Anterior cingulate cortex (tissue), 58 donors: ENCODE data around the gene ZPR1.
"Not testable (repeated sequence)": the region's sequence is repeated elsewhere in the genome, so short reads cannot be mapped to it uniquely, and the experiment has no call there.

Experiments used
- DNase-seq, 58 donors: peaks; one replicate each; lab custom pipeline; 2025; lab: John Stamatoyannopoulos, UW

ZPR1 gene

DNA sequence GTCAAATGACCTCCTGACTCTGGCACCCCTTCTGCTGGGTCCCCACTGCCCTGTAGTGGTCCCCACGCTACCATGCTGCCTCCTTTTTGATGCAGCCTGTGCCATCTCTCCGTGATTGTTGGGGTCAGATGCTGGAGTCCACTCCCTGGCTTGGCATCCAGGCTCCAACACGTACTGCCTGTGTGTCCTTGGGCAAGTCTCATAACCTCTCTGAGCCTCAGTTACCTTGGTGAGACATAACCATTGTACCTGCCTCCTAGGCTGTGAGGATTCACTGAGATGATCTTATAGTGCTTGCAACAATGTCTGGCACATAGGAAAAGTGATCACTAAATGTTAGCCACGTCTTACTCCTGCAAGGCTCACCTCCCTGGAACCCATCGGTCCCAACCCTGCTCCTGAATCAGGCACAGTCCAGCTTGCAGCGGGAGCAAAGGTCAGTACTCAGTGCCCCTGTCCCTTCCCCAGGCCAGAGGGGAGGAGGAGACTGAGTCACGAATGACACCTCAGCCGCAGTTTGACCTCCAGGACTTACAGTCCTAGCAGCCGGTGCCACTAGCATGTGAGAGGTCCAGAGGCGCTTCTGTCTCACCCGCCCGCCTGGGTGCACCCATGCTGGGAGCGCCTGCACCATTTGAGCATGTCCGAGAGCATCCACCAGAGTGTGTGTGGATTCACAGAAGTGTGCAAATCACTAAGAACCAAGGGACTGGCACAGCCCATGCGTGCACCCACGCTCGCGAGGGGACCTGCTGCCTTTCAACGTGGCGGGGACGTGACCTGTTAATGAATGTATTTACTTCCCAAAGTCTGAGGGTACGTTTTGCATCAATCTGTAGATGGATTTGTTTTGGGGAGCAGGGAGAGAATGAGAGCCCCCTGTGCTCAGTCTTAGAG is 38.3 kb upstream of the ZPR1 start:
- no peak for DNase-seq

DNA sequence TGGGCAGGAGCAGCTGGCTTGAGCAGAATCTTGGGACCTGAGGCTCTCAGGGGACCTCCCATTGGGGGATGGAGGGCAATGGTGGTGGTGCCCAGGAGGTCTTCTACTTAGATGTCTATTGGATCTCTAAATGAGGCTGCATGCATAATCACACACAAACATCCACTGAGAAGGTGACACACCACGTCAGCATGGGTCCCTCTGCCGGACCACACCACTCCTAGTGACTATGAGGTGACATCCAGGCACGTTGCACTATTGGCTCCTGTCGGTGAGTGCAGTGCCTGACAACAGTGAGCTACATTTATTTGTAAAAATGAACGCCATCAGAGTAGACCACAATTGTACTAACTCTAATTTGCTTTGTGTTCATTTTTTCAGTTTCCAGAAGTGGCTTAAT is 37.6 kb upstream of the ZPR1 start:
- no peak for DNase-seq

DNA sequence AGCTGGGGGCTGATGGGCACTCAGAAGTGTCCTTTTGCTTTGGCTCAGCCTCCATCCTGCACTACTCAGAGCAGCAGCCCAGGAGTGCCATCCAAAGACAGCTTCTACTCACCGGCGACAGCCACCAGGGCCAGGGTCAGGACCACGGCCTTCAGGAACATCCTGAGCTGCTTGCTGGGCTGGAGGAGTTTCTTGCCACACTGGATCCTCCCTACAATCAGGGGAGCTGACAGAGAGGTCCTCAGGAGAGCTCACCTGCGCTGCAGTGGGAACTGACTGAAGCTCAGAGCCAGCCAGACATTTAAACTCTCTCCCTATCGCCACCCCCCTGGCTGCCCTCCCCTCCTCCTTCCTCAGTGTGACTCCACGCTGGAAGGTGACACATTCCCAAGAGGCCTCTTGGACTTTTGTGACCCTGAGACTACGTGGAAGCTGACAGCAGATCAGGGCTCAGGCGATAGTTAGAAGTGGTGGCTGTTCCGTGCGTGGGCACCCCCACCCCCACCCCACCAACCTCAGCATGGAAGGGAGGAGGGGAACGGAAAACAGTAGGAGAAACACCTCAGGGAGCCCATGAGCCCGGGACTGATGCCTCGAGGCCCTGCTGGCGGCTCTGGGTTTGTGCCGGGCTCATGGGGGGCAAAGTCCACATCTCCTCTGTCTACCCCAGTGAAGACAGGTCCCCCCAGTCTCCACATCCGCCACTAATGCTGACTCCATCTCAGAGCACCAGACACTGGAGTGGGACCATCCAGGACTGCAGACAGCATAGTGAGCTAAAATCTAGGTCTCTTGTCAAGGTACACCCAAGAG is 35.4 kb upstream of the ZPR1 start, which contains the start of gene APOA4:
TSS of gene APOA4 (minus strand) at position 274 of the 813 bp plus-strand sequence. CDS start at position 161, 113 bp downstream.
- DNase-seq, result no peak

DNA sequence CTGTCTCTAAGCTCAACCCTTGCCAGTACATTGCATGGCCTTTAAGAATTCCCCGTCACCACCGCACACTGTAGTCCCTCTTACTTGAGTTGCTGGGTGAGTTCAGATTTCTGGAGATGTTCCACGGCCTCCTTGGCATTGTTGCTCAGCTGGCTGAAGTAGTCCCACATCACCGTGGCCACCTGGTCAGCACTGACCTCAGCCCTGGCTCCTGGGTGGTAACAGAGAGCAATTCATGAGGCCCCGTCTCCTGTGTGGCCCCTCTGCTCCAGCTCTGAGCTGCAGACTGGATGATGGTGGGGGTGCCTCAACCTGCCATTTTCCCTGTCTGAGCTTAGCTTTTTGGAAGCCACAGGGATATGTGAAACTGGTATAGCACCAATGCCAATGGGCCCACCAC is 34.8 kb upstream of the ZPR1 start:
- DNase-seq, result no peak

DNA sequence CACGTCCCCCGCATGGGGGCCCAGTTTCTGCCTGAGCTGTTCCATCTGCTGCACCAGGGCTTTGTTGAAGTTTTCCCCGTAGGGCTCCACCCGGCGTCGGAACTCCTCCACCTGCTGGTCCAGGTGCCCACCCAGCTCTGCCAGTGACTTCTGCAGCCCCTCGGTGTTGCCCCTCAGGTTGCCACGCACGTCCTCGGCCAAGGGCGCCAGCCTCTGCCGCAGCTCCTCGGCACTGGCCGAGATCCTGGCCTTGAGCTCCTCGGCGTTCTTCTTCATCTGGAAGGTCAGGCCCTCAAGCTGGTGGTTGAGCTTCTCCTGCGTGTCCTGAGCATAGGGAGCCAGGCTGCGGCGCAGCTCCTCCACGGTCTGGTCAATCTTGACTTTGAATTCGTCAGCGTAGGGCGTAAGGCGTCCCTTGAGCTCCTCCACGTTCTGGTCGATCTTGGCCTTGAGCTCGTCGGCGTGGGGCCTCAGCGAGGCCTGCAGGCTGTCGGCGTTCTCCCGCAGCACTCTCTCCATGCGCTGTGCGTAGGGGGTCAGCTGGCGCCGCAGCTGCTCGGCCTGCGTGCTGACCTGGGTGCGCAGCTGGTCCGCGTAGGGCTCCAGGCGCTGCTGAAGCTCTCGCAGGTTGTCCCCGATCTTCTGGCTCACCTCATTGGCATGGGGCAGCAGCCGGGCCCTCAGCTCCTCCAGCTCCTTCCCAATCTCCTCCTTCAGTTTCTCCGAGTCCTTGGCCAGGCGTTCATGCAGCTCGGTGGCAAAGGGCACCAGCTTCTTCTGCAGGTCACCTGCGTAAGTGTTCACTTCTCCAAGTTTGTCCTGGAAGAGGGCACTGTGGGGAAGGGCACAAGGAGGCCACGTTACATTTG is 33.5 kb upstream of the ZPR1 start:
- DNase-seq, result no peak

DNA sequence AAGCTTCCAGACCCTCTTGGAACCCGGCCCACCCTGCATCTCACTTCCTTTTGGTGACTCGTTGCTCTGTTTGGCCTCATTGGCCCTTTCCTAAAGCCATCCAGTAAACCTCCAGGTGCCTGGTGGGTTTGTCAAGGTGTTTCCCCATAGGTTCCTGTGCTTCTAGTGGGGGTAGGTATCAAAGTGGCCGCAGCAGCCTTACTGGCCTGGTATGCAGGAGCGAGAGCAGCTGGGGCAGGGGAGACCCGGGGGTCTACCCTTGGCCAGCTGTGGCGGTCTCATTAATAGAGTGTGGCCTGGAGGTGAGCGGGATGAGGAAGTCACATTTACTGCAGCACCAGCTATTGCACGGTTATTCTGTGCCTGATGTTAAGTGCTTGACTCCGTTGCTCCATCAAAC is 31.2 kb upstream of the ZPR1 start:
- DNase-seq, result no peak

DNA sequence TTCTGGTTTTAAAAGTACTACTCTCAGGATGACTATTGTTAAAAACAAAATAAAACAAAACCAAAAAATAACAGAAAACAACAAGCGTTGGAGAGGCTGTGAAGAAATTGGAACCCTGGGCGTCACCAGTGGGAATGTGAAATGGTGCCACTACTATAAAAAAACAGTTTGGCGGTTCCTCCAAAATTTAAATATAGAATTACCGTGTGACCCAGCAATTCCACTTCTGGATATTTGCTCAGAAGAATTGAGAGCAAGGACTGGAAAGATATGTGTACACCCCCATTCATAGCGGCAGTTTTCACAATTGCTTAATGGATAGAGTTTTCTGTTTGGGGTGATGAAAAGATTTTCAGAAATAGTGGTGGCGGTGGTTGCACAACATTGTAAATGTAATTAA is 26.7 kb upstream of the ZPR1 start:
- DNase-seq, result no peak

DNA sequence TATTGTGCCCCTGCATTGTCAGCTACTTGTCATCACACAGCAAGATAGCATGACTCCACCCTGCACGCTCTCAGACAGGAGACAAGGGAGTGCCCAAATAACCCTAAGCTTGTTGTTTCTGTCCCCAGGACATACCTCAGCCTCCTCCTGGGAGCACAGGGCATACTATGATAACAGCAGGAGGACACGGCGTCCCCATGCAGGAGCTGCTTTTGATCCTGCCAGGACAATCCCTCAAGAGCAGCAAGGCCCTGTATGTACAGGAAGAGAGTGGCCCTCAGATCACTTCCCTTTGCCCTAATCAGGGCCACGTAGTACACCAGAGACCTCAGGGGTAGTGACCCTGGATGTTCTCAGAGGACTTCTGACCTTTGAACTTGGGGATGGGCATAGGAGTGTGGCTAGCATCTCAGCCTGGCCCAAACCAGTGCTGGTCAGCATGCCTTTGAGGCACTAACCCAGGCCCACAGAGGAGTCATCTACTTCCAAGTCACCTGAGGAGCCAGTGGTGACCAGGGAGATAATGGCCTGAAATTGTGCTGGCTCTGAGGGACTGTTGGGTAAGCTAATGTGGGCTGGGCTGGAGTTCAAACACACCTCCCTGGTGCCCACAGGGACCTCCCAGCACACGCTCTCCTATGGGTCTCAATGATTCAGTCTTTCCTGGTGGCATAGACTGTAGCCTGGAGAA is 26.1 kb upstream of the ZPR1 start:
- no peak for DNase-seq

DNA sequence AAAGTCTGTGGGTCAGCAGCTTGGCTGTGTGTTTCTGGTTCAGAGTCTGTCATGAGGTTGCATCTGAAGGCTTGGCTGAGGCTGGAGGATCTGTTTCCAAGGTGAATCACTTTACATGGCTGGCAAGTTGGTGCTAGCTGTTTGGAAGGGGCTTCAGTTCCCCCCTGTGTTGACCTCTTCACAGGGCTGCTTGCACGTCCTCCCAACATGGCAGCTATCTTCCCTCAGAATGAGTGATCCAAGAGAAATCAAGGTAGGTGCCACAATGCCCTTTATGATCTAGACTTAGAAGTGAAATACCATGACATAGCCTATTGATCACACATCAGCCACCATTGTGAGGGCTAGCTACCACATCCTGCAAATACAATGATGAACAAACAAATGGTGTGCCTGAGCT is 25.3 kb upstream of the ZPR1 start:
- DNase-seq, result no peak

DNA sequence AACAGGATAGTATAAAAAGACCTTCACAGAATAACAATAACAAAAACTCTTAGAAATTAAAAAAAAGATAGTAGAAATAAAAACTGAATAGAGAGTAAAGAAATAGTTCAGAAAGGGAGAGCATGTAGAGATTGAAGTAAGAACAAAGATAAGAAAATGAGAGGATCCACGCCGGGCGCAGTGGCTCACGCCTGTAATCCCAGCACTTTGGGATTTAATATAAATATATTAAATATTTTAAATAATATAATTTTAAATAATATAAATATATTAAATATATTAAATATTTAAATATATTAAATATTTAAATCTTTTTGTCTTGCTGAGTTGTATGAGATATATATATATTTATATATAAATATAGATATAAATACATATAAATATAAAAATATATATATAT is 24.3 kb upstream of the ZPR1 start:
- no peak for DNase-seq

DNA sequence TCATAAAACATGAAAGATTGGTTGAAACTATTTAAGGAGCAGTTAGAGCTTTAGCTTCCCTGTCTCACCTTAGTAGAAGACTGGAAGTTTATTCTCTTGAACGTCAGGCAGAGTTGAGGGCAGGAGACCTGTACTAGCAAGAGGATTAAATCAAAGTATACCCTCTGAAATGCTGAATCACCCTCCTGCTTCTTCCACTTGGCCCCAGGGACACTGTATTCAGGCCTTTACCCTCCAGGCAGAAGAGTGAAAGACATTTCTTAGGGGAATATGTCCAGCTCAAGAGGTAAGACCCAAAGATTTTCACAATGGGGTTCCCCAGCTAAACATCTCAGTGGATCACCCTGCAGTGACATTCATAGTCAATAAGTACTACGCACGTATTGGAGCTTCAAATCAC is 23.4 kb upstream of the ZPR1 start:
- no peak for DNase-seq

DNA sequence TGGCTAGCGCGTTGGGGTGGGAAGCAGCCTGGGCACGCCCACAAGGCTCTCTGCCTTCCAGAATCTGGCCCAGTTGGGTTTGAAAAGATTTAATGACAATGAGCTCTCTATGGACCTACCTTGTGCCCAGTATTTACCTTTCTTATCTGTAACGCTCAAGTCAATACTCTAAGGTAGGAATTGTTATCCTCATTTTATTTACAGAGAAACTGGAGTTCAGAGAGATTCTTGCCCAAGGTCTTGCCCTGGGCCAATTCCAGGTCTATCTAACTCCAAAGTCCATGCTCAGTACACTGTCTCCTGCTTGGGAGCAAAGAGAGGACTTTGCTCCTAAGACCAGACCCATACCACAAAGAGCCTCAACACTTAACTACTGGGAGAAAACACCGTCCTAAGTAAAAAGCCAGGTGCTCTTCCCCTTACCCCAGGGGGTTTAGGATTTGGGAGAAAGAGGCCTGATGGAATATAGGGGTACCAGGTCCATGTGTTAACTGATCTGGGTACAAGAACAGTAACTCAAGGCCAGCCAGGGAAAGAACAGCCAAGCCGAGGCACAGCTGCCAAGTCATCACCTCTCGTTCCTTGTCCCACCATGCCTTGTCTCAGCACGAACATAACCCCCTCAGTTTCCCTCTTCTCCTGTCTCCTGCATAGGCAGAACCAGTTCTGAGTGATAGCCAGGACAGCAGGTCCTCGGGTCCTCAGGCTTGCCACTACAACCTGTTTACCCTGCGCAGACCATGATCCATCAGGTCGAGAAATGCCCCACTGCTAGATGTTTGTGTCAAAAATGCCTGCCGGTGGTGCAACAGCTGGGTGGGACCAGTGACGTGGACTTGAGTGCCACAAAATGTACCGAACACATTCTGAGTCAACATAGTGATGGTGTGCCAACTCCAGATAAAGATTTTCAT is 20.7 kb upstream of the ZPR1 start:
- DNase-seq, result no peak

DNA sequence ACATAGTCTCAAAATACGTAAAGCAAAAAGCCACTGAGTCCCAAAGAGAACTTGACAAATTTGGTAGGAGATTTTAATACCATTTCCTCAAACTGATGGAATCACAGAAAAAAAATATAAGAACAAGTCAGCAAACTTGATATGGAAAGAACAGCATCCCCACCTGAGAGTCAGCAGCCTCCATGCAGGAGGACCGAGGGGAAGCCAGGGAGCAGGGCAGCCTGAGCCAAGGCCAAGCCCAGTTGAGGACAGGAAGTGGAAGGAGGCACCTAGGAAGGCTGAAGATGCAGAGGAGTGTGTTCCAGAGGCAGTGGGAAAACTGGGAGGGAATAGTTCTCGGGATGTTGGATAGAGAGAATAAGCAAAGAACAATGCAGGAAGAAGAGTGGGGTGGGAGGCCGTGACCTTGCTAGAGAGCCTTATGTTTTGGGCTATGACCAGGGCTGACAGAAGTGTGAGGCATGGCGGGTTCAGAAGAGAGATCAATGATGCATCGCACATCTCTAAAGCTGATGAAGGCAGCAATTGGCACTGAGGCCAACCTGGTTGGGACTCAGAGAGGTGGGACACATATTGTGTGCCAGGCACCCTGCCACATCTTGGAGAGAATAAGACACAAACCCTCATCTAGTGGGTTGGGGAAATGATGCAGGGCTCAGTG is 19.9 kb upstream of the ZPR1 start:
- no peak for DNase-seq

DNA sequence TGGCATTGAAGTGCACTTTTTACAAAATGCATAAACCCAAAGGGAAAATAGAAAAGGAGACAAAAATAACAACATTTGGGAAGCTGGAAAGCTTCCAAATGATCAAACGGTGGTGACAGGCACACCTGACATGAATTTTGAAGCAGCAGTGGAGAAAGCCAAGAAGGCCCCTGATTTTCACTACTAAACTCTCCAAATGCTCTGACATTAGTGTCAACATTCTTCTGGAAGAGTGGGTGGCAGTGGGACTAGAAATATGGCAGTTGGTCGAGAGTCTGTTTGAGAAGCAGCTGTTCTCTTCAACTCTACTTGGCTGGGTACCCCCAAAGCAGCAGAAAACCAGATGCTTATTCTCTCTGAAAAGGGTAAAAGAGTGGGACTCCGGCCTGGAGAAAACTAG is 16.2 kb upstream of the ZPR1 start:
- DNase-seq, result no peak

DNA sequence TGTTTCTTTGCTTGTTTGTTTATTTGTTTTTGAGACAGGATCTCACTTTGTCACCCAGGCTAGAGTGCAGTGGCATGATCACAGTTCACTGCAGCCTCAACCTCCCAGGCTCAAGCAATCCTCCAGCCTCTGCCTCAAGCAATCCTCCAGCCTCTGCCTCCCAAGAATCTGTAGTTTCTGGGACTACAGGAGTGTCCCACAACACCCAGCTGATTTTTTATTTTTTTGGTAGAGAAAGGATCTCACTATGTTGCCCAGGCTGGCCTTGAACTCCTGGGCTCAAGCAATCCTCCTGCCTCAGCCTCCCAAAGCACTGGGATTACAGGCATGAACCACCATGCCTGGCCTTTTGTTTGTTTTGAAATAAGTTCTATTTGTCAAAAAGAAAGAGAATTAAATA is 13.8 kb upstream of the ZPR1 start:
- DNase-seq, result not testable (repeated sequence)

DNA sequence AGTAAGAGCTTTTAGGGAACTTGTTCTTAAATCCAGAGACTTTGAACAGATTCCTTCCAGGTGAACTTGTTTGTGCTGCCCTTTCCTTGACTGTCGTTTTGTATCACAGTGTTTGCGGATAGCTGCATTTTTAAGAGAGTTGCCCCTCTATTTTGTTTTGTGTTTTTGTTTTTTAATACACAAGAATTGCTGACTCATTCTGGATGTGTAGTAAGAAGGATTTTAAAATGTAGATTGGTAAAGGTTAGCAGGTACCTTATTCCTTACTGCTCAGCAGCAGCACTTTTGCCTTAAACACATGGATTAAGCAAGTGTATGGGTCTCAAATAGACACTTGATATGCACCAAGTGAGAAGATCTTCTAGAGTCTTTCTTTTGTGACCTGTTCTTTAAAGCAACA is 12.8 kb upstream of the ZPR1 start:
- DNase-seq, result no peak

DNA sequence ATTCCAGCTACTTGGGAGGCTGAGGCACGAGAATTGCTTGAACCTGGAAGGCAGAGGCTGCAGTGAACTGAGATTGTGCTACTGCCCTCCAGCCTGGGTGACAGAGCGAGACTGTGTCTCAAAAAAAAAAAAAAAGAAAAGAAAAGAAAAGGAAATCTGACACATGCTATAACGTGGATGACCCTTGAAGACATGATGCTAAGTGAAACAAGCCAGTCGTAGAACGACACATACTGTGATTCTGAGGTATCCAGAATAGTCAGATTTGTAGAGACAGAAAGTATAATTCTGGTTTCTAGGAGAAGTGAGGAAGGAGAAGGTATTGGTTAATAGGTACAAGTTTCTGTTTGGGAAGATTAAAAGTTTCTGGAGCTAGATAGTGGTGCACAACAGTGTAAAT is 10.5 kb upstream of the ZPR1 start:
- DNase-seq, result no peak

DNA sequence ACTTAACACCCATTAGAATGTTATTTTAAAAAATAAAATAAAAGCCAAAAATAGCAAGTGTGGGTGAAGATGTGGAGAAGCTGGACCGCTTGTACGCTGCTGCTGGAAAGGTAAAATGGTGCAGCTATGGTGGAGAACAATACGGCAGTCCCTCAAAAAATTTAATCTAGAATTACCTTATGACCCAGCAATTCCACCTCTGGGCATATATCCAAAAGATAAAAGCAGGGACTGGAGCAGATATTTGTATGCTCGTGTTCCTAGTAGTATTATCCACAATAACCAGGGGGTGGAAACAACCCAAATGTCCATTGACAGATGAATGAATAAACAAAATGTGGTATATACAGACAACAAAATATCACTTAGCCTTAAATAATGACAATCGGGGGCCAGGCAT is 10.0 kb upstream of the ZPR1 start:
- DNase-seq, result no peak

DNA sequence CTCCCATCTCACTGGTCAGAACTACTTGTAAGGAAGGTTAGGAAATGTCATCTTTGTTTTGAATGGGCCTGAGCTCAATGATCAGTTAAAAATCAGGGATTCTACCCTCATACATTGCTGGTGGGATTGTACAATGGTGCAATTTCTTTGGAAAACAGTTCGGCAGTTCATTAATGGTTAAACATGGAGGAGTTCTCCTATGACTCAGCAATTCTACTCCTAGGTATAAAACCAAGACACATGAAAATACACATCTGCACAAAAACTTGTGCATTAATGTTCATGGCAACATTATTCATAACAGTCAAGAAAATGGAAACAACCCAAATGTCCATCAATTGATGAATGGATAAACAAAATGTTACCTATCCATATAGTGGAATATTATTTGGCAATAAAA is 8.7 kb upstream of the ZPR1 start:
- no peak for DNase-seq
